SK-N-SH (cell line): ENCODE measurements around the gene ASCL5. TPM values are rescaled to one million over a fixed set of nuclear protein-coding genes. Genes with fewer than 3 reads are reported as not detected.

Experiments
- CTCF ChIA-PET: fragments of 300-600, 350-600 bp; formaldehyde crosslinking; extraction: SDS; loops from one replicate; lab custom pipeline; 2021; lab: Yijun Ruan, JAX
- POLR2A ChIA-PET: fragments of 350-600 bp; sonication (Branson Sonifier 250); formaldehyde crosslinking; extraction: SDS; loops from one replicate; lab custom pipeline; 2020; ENCODE audit warnings: antibody characterized with exemption, inconsistent platforms; lab: Yijun Ruan, JAX
- DNase-seq: peaks from one replicate; pipeline ENCODE4 v3.0.0; 2012
- H2AFZ ChIP-seq: fragments of 200-600 bp; sonication (generic); 2 replicates; pipeline ENCODE4 v1.8.1; 2016; ENCODE audit warnings: antibody characterized with exemption, mild to moderate bottlenecking, low read depth
- H3F3A ChIP-seq: fragments of 200-600 bp; sonication (generic); replicated peaks from 2 replicates; pipeline ENCODE3; 2016; ENCODE audit warnings: antibody characterized with exemption, mild to moderate bottlenecking; ENCODE audit not compliant: insufficient read depth
- H3K27ac ChIP-seq, 2 experiments: fragments of 200-500 bp in 1 of 2; fragments of 200-600 bp in 1 of 2; sonication (Bioruptor generic) in 1 of 2; sonication (generic), shearing (Covaris generic) in 1 of 2; 2 replicates each; pipeline versions ENCODE4 v1.5.1 to v1.6.1; 2014 to 2016; ENCODE audit warnings: low read depth in 2 of 2, inconsistent platforms in 1 of 2, low read length in 1 of 2, mild to moderate bottlenecking in 1 of 2, mixed read lengths in 1 of 2
- H3K27me3 ChIP-seq: fragments of 200-600 bp; sonication (generic), shearing (Covaris generic); 2 replicates; pipeline ENCODE4 v1.6.1; 2016; ENCODE audit warnings: mixed run types; ENCODE audit not compliant: insufficient read depth
- H3K36me3 ChIP-seq, 2 experiments: fragments of 200-500 bp in 1 of 2; fragments of 200-600 bp in 1 of 2; sonication (Bioruptor generic) in 1 of 2; sonication (generic) in 1 of 2; replicated peaks in 1 of 2; 2 replicates each; pipeline versions ENCODE3 to v1.5.1; 2014 to 2016; ENCODE audit warnings: low read length in 1 of 2, mild to moderate bottlenecking in 1 of 2; ENCODE audit not compliant: insufficient read depth in 2 of 2, control insufficient read depth in 1 of 2
- H3K4me1 ChIP-seq, 2 experiments: fragments of 200-500 bp in 1 of 2; fragments of 200-600 bp in 1 of 2; sonication (Bioruptor generic) in 1 of 2; sonication (generic), shearing (Covaris generic) in 1 of 2; 2 replicates each; pipeline versions ENCODE4 v1.5.1 to v1.6.1; 2014 to 2016; ENCODE audit warnings: low read depth in 1 of 2, low read length in 1 of 2, mixed run types in 1 of 2; ENCODE audit not compliant: insufficient read depth in 2 of 2, control insufficient read depth in 1 of 2
- H3K4me2 ChIP-seq: fragments of 200-600 bp; sonication (generic), shearing (Covaris generic); 2 replicates; pipeline ENCODE4 v1.6.1; 2017; ENCODE audit warnings: mixed run types
- H3K4me3 ChIP-seq, 2 experiments: fragments of 200-500 bp in 1 of 2; fragments of 200-600 bp in 1 of 2; sonication (Bioruptor generic) in 1 of 2; sonication (generic), shearing (Covaris generic) in 1 of 2; 2 replicates each; pipeline versions ENCODE4 v1.5.1 to v1.8.1; 2014 to 2016; ENCODE audit warnings: low read depth in 2 of 2, inconsistent platforms in 1 of 2, low read length in 1 of 2, mild to moderate bottlenecking in 1 of 2, mixed read lengths in 1 of 2, moderate library complexity in 1 of 2
- H3K79me2 ChIP-seq: fragments of 200-600 bp; sonication (generic); 2 replicates; pipeline ENCODE4 v1.8.1; 2017; ENCODE audit warnings: mild to moderate bottlenecking; ENCODE audit not compliant: insufficient read depth
- H3K9ac ChIP-seq: fragments of 200-600 bp; sonication (generic); 2 replicates; pipeline ENCODE4 v1.6.1; 2017; ENCODE audit warnings: mixed run types
- H3K9me2 ChIP-seq: fragments of 200-600 bp; sonication (generic); 2 replicates; pipeline ENCODE4 v1.6.1; 2017; ENCODE audit warnings: mixed run types
- H3K9me3 ChIP-seq: fragments of 200-600 bp; sonication (generic); 2 replicates; pipeline ENCODE4 v1.6.1; 2017; ENCODE audit warnings: mixed run types, mild to moderate bottlenecking, moderate library complexity
- H4K20me1 ChIP-seq: fragments of 200-600 bp; sonication (generic); 2 replicates; pipeline ENCODE4 v1.6.1; 2017; ENCODE audit warnings: mild to moderate bottlenecking, mixed run types; ENCODE audit not compliant: insufficient read depth
- EP300 ChIP-seq, 2 experiments: IDR thresholded peaks; 2 replicates each; pipeline versions ENCODE4 v1.4.0 to v1.6.1; 2012; ENCODE audit warnings: borderline replicate concordance in 1 of 2, low read depth in 1 of 2, low read length in 1 of 2
- EZH2phosphoT487 ChIP-seq: fragments of 200-600 bp; sonication (generic); IDR thresholded peaks from 2 replicates; pipeline ENCODE4 v1.6.1; 2017; ENCODE audit warnings: low read depth, mixed run types, mild to moderate bottlenecking, antibody characterized with exemption, moderate library complexity, borderline replicate concordance
- FOXJ3 ChIP-seq: sonication (generic); formaldehyde crosslinking; IDR thresholded peaks from 2 replicates; pipeline ENCODE4 v1.5.1; 2020; ENCODE audit warnings: mild to moderate bottlenecking, missing genetic modification reagents
- FOXM1 ChIP-seq: IDR thresholded peaks from 2 replicates; pipeline ENCODE4 v1.4.0; 2012; ENCODE audit warnings: low read depth, mild to moderate bottlenecking
- IRF3 ChIP-seq: fragments of 150-350 bp; IDR thresholded peaks from 2 replicates; pipeline ENCODE4 v1.6.1; 2016; ENCODE audit warnings: mild to moderate bottlenecking, low read depth, low read length
- NFIC ChIP-seq: IDR thresholded peaks from 2 replicates; pipeline ENCODE4 v1.4.0; 2012; ENCODE audit warnings: borderline replicate concordance
- RCOR1 ChIP-seq: fragments of 150-350 bp; IDR thresholded peaks from 2 replicates; pipeline ENCODE4 v1.6.1; 2017; ENCODE audit warnings: antibody characterized with exemption, low read length
- RXRA ChIP-seq: IDR thresholded peaks from 2 replicates; pipeline ENCODE4 v1.4.0; 2012; ENCODE audit warnings: low read depth, mild to moderate bottlenecking, borderline replicate concordance
- SIN3A ChIP-seq: IDR thresholded peaks from 2 replicates; pipeline ENCODE4 v1.6.1; 2012; ENCODE audit warnings: low read depth, mild to moderate bottlenecking, low read length, moderate library complexity, borderline replicate concordance
- TAF1 ChIP-seq: IDR thresholded peaks from 2 replicates; pipeline ENCODE4 v1.6.1; 2012; ENCODE audit warnings: low read depth, mild to moderate bottlenecking, low read length, moderate library complexity, borderline replicate concordance
- WGBS: methylation state at CpG from one replicate; pipeline ENCODE4 v1.1.6; 2017; ENCODE audit warnings: low lambda C conversion rate; 5-methylcytosine and 5-hydroxymethylcytosine counted together
- polyA plus RNA-seq, 3 experiments: library from polyadenylated mRNA; depleted of rRNA; stranded (reverse); fragments of >200 nt; gene quantifications; 2 replicates each; pipeline ENCODE4 v1.2.3, GENCODE V29; 2012
- TF ChIP-seq, protein P1 (sequence below): fragments of 150-350 bp; IDR thresholded peaks from 2 replicates; pipeline ENCODE4 v1.6.1; 2017; ENCODE audit warnings: antibody characterized with exemption, low read length, low read depth, borderline replicate concordance

The ASCL5 gene
- polyA plus RNA-seq, 1 of the 3 experiments (the other 2 are of a cell fraction) = not detected

GRCh38 chr1:201112926-201113325 is 14.1 kb downstream of the ASCL5 start (continued):
- TF ChIP-seq EP300 (IDR thresholded peaks at IDR 0.05; ENCODE audit: borderline replicate concordance in 1 of 2, low read depth in 1 of 2, low read length in 1 of 2) = no peak
- TF ChIP-seq TAF1 = no peak
- TF ChIP-seq, protein P1, sequence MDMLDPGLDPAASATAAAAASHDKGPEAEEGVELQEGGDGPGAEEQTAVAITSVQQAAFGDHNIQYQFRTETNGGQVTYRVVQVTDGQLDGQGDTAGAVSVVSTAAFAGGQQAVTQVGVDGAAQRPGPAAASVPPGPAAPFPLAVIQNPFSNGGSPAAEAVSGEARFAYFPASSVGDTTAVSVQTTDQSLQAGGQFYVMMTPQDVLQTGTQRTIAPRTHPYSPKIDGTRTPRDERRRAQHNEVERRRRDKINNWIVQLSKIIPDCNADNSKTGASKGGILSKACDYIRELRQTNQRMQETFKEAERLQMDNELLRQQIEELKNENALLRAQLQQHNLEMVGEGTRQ = no peak

- POLR2A ChIA-PET = no interaction called here
- H3K9me2 ChIP-seq = no peaks in the 10 kb centered on the region
- no peaks in the 10 kb centered on the region for H3K79me2 ChIP-seq
- 80% methylated on average over 7 of the region's 9 CpGs for WGBS
- TF ChIP-seq EZH2phosphoT487 = no peak
- no peak for TF ChIP-seq RCOR1
- no peak for TF ChIP-seq FOXM1
- TF ChIP-seq FOXJ3 (CRISPR knock-in tag) = no peak
- no peak for TF ChIP-seq RXRA
- TF ChIP-seq SIN3A = no peak
- no peak for TF ChIP-seq NFIC
- TF ChIP-seq, protein P1 = no peak
- no peak for TF ChIP-seq IRF3
- H3K4me1 ChIP-seq = peaks cover 0 to 7% of the 10 kb centered on the region in 2 experiments; a peak in 1 of 4 replicates
- no peaks in the 10 kb centered on the region for H3K36me3 ChIP-seq
- H3K4me2 ChIP-seq = no peak within 1 kb of the TSS
- H2AFZ ChIP-seq = no peak within 1 kb of the TSS
- H3K9me3 ChIP-seq = no peaks in the 10 kb centered on the region
- no peak within 1 kb of the TSS for H3K4me3 ChIP-seq
- CTCF ChIA-PET = interaction anchor here (1.1 to 6.7 kb wide), 3 partner anchors 31 to 140 kb away, joined by 3 to 114 read pairs (median 9); no protein-coding TSS in a partner anchor
- H3F3A ChIP-seq = no peaks in the 10 kb centered on the region
- peaks cover 24% of the 10 kb centered on the region; the same call in 1 of the 2 replicates for H3K27me3 ChIP-seq
- no peak within 1 kb of the TSS for H3K27ac ChIP-seq
- no peak within 1 kb of the TSS for H3K9ac ChIP-seq
- no peak for DNase-seq
- H4K20me1 ChIP-seq = no peaks in the 10 kb centered on the region
Measured at GRCh38 chr1:201112173-201112731, 14.7 kb downstream of the ASCL5 start, which contains the start of gene CACNA1S. Gene CACNA1S (minus strand): TSS chr1:201112426. CDS start chr1:201112339, 87 bp downstream.
